ENCODE results near the gene TMEM238.
A peak's percentile ranks its signal among the peaks of the same experiment; 100 is the strongest.

TMEM238 gene

DNA sequence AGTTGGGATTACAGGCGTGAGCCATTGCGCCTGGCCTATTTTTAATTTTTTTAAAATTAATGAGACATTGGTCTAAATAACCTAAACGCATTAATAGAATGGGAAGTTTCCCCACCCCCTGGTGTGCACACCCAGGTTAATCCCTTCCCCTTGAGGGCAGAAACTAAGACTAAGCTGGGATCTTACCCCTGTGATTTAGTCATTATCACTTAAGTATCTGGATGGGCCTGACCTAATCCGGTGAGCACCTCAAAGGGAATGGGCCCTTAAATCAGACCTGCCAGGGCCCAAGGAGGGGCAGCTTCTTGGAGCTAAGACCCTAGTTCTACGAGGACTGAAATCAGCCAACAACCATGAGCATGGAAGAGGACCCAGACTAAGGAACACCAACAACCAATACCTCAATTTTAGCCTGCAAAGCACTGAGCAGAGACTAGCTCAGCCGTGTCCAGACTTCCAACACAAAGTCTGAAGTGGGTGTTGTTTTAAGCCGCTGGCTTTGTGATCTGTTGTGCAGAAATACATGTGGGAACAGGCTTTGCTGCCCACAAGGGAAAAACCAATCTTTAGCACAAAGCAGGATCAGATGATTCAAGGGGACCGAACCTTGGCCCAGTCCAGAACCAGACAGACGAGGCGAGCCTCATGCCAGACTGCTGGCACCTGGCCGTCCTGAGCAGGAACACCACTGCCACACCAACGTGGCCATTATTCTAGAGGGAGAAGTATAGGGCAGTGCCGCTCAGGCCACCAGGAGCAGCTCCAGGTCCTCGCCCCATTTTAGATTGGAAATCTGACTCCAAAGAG lies 16.4 kb upstream of the TMEM238 start:
- DNase-seq: no peak

DNA sequence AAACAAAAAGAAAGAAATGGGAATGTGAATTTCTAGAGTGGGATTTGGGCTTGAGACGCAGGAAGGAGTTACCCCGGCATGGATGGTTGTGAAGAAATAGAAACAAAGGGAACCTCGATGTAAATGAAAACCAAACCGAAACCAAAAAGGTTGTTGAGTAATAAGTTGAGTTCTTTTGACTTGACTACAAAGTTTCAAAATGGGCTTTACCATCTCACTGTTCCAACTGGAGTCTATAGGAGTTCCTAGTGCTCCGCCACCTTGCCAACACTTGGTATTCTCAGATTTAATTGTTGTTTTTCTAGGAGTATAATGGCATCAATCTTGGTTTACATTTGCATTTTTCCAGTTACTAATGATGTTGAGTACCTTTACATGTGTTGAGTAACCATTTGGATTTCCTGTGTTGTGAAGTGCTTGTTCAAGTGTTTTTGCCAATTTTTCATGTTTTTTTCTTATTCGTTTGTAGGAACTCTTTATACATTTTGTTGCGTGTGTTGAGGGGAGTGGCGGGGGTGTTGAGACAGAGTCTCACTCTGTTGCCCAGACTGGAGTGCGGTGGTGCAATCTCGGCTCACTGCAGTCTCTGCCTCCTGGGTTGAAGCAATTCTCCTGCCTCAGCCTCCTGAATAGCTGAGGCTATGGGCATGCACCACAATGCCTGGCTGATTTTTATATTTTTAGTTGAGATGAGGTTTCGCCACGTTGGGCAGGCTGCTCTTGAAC lies 14.3 kb upstream of the TMEM238 start:
- no peak for DNase-seq

DNA sequence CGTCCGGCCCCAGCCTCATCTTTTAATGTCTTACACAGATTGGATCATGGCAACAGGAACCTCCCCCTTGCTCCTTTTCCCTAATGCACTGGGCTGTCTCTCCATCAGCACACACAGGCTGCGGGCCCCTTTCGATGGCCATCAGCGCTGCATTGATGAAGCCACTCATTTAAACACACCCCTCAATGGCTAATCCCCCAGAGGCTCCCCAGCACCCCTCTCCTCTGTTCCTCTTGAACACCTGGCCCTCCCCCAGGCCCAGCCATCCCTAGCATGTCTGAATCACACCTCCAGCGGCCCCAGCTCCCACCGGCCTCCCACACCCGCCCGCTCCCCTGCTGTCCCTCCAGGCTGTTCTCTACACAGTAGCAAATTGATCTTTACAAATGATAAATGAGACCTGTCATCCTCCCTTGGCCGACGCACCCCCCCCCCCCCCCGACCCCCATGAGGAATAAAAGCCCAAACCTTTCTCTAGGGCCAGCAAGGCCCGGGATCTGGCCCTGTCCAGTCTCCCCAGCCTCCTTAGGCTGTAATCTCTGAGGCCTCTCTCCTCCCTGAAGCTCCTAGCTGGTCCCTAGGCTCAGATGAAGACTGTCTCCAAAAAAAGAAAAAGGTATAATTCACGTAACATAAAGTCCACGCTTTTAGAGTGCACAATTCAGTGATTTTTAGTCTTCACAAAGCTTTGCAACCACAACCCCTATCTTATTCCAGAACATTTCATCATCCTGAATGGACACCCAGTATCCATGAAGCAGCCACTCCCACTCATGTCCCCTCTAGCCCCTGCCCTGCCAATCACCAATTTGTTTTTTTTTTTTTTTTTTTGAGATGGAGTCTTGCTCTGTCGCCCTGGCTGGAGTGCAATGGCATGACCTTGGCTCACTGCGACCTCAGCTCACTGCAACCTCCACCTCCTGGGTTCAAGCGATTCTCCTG lies 9.0 kb upstream of the TMEM238 start:
- no peak for DNase-seq

DNA sequence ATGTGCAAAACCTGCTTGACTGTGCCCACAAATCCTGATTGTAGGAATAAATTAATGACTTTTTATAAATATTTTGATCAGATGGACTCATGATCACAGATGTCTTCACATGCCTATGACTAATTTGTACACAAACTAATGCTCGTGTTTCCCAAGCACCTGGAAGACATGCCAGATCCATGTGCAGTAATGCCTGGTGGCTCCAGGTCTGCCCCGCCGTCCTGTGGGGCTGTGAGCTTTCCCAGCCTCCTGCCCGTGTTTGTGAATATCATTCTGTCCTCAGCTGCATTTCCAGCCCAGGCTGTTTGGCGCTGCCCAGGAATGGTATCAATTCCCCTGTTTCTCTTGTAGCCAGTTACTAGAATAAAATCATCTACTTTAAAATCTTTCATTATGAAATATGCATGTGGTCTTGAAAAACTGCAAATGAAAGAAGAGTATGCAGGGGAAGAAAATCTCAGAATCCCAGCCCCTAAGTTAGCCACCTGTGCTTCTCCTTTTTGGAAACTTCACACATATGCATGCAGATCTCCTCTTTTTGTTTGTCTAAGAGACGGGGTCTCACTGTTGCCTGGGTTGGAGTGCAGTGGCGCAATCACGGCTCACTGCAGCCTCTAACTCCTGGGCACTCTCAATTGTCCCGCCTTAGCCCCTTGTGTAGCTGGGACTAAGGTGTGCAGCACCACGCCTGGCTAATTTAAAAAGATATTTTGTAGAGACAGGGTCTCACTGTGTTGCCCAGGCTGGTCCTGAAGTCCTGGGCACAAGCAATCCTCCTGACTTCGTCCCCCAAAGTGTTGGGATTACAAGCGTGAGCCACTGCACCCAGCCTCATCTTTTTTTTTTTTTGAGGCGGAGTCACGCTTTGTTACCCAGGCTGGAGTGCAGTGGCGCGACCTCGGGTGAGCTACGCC lies 7.9 kb upstream of the TMEM238 start:
- no peak for DNase-seq

DNA sequence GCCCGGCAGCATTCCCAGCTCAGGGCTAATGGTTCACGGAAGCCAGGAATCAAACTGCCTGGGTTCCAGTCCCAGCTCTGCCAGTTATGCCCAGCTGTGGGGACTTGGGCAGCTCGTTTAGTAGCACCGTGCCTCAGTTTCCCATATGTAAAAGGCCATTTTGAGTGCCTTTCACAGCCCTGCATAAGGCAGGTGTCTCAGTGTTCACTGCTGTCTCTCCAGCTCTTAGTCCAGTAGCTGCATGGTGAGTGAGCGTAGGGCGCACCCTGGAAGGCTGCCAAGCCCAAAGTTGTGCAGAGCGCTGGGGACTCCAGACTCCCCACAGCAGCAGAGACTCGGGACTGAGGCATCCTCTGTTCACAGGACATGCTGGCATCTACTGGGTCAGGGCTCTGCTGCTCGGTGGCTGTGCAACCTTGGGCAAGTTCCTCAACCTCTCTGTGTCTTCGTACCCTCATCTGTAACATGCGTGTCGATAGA lies 7.1 kb upstream of the TMEM238 start:
- no peak for DNase-seq

DNA sequence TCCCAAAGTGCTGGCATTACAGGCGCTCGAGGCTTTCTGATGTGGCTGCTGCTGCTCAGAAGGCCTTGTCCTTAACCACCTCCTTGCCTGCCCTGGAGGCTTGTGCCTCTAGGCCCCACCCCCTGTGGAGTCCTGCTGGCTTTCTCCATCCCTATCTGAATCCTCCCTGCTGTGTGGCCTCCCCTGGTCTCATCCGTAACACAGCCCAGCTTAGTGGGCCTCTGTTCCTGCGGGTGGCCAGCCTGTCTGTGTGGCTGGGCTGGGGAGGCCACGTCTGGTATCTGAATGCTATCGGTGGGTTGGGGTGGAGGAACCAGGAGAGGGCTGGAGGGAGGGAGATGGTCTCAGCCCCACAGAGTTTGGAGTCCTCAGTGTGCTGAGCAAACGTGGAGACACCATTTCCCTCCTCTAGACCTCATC lies 6.4 kb upstream of the TMEM238 start:
- no peak for DNase-seq

DNA sequence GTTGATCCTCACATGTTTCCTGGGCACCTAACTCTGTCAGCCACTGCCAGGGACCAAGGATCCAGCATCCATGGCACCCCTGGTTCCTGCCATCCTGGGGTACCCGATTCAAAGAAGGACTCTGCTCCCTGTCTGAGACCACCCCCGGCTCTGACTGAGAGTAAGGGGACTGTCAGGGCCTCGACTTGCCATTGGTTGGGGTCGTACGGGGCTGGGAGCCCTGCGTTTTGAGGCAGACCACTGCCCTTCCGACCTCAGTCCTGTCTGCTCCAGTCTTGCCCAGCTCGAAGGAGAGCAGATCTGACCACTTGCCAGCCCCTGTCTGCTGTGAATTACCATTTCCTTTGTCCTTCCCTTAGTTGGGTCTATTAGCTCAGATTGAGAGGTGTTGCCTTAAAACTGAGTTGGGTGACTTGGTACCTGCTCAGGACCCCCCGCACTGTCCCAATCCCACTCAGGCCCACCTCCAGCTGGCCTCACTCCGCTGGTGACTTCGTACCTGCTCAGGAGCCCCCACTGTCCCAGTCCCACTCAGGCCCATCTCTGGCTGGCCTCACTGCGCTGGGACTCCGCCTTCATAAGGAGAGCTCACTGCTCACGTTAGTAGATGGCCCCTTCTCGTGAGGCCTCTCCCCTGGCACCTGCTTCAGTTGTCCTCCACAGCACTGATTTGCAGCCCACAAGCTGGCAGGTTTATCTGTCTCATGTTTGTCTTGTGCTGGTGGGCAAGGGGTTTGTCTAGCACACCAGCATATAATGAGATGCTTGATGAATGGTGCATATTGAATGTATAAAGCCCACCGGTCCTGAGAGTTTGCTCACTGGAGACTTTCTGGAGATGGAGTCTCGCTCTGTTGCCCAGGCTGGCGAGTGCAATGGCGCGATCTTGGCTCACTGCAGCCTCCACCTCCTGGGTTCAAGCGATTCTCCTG lies 5.6 kb upstream of the TMEM238 start:
- DNase-seq: no peak

DNA sequence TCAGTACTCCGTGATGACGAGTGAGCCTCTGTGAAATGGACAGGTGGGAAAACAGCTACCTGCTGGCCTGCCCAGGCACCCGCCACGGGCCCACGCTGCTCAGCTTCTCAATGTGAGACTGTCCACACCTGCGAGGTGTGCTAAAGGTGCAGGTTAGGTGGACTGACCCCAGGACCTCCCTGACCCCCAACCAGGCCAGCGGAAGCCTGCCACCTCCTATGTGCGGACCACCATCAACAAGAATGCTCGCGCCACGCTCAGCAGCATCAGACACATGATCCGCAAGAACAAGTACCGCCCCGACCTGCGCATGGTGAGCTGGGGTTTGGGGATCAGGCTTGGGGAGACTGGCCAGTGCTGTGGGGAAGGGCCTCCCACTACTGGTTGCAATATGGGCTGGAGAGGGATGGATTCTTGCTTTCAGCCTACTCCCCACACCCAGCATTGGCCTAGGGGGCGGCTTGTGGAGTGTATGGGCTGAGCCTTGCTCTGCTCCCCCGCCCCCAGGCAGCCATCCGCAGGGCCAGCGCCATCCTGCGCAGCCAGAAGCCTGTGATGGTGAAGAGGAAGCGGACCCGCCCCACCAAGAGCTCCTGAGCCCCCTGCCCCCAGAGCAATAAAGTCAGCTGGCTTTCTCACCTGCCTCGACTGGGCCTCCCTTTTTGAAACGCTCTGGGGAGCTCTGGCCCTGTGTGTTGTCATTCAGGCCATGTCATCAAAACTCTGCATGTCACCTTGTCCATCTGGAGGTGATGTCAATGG lies 3.8 kb upstream of the TMEM238 start:
- no peak for DNase-seq

DNA sequence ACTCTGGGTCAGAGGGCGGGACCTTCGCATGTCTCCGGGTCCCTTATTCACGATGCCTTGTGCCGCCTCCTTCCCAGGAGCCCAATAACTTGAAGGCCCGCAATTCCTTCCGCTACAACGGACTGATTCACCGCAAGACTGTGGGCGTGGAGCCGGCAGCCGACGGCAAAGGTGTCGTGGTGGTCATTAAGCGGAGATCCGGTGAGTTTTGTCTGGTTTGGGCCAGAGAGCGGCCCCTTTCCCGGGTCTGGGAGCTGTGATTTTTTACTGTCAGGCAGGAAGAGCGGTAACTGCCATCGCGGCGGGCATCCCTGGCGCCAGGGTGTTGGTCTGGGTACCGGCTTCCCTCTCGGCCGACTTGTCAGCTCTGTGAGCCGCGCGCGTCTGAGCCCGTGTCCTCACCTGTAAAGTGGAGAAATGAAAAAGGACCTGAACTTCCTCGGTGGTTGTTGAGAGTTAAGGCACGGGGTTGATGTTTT lies 2.4 kb upstream of the TMEM238 start:
- no peak for DNase-seq

DNA sequence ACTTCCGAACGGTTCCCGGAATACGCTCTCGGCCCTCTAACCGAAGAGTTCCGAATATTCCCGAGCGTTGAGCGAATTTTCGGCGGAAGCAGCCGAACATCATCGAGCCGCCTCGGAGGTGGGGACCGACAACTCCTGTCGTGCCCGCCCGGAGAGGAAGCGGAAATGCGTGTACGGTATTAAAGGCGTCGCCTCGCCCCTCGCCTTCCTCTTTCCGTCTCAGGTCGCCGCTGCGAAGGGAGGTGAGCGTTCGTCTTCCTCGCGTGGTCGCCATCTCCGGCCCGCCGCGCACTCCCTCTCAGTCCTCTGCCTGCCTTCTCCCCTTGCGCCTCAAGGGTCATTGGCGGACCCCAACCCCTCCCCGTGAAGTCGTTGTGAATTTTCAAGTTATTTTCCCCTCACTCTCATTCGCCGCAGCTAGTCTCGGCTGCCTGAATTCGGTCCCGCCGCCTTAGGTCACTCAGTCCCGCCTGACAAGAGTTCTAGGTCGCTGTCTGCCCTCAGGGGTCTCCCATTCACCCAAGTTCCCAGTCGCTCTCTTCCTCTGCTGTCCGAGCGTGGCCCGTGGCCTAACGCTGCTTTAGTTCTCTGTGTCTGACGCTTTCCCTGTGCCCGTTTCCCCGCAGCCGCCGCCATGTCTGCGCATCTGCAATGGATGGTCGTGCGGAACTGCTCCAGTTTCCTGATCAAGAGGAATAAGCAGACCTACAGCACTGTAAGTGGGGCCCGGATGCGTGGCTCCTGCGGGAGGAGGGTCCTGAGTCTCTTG lies 1.8 kb upstream of the TMEM238 start, which contains the start of gene RPL28:
Gene RPL28, plus strand, starts transcription at position 209 of the 769 bp plus-strand sequence. Its CDS starts 426 bp downstream, at position 635.
- DNase-seq: peak; percentile 97 to 100

DNA sequence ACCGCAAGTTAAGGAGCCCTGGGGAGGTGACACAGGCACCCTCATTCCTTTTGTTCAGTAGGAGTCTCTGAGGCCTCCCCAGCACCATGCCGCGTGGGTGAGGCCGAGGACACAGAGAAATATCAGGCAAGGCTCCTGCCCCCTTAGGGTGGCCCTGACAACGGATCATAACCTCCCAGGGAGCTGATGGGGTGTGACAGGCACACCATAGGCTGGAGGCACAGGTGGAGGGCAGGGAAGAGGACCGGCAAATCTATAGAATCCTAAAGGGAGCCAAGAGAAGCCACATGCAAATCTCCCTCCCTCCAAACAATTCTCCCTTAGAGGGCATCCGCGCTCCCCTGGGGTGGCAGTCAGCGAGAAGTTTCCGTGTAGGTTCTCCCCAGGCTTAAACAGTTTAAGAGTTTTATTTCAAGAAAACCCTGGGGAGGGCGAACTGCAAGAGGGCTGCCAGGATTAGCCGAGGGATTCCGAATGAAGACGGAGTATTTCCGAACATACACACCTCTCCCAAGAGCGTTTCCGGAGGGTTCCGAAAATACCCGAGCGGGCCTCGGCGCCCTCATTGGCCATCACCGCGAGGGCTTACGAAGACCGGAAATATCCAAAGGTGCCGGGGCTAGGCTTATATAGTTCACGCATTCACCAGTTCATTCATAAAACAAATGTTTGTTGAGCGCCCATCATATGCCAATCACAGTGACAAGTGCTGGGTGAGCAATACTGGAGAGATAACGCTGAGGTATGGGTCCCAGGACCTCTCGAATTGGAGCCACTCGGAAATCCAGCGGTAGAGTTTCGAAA lies 1.0 kb upstream of the TMEM238 start:
- peak; percentile 89 to 100 for DNase-seq

DNA sequence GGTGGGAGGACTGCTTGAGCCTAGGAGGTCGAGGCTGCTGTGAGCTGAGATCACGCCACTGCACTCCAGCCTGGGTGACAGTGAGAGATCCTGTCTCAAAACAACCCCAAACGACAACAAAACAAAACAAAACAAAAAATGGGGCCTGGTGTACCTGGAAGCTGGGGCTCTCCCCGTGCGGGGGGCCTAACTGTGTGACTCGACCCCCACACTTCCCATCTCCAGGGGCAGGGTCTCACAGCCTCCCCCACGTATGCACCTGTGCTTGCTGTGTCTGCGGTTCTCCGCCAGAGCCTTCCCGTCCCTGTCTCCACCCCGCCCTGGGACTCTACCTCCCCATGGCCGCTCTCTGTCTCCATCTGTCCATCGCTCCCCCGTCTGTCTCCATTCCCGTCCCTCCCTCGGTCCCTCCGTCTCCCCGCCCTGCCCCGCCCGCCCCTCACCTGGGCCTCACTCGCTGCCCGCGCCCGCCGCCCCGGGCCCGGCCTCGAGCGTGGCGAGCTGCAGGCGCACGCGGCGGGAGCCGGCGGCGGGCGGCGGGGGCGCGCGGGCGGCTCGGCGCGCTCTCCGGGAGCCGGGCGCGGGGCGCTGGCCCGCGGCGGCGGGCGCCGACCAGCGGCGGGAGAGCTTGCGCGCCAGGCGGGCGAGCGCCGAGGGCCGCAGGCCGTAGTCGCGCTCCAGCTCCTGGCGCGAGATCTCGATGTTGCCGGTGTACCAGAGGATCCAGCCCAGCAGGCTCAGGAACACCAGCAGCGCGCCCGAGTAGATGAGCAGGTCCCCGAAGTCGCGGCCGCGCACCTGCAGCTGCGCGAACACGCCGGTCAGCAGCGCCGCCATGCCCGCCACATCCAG lies 587 bp downstream of the TMEM238 start:
- peak; percentile 14 to 72 for DNase-seq

DNA sequence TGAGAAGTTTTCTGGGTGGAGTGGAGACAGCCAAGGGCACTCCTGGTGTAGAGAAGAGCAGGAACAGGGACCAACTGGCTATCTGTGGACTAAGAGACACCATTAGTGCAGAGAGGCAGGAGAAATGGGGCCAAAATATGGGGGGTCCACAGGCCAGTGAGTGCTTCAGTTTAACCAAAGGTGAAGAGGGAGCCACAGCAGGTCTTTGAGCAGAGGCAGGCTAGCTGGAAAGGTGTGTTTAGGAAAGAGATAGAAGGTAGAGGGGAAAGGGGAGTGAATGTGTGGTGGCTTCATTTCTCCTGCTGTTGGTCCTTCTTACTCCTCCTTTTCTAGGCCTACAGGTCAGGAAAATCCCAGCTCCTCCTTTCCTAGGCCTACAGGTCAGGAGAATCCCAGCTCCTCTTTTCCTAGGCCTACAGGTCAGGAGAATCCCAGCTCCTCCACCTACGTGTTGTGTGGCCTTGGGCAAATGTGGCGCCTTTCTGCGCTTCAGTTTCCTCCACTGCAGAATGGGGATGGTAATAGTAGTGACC lies 1.5 kb downstream of the TMEM238 start:
- no peak for DNase-seq

DNA sequence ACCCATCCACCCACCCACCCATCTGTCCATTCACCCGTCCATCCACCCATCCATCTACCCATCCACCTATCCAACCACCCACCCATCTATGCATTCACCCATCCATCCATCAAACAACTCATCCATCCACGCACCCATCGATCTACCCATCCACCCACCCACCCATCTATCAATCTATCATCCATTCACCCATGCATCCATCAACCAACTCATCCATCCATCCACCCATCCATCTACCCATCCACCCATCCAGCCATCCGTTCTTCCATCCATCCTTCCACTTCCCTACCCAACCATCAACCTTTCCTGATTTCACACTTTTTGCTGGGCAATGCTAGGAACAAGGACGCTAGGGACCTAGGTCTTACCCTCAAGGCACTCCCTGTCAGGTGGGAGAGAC lies 2.1 kb downstream of the TMEM238 start:
- no peak for DNase-seq

DNA sequence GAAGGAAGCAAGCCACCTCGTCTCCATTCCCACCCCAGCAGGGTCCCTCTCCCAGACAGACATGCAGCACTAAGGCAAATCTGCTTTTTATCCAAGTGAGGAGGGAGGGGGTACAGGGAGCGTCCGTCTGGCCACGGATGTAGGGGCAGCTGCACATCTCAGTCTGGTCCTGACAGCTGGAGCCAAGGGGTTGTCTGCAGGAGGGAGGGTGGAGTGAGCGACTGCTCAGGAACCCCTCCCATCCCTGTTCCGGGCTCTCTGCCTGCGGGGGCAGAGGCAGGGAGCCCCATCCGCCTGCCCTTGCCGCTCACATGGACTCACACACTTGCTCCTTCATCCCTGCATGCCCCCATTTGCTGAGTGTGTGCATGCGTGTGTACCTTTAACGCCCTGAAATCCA lies 4.9 kb downstream of the TMEM238 start:
- DNase-seq: no peak

DNA sequence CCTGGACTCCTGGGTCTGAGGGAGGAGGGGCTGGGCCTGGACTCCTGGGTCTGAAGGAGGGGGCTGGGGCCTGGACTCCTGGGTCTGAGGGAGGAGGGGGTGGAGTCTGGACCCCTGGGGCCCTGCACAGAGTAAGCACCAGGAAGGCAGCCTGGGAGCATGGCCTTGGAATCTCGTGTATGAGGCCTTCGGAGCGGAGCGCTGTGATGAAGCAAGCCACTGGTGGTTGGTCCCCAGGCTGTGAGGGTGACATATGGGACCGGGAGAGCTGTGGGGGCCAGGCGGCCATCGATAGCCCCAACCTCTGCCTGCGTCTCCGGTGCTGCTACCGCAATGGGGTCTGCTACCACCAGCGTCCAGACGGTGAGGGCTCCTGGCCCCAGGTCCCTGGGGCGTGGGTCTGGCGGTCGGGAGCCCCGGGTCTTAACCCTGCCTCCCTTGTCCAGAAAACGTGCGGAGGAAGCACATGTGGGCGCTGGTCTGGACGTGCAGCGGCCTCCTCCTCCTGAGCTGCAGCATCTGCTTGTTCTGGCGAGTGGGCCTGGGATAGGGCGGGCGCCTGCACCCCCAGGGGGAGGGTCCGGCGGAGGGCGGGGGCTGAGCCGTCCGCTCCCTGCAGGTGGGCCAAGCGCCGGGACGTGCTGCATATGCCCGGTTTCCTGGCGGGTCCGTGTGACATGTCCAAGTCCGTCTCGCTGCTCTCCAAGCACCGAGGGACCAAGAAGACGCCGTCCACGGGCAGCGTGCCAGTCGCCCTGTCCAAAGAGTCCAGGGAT lies 6.5 kb downstream of the TMEM238 start:
- DNase-seq: no peak

Data from NCI-H187 (cell line).